Measurements from ENCODE around the gene SETBP1.

The SETBP1 gene

DNA sequence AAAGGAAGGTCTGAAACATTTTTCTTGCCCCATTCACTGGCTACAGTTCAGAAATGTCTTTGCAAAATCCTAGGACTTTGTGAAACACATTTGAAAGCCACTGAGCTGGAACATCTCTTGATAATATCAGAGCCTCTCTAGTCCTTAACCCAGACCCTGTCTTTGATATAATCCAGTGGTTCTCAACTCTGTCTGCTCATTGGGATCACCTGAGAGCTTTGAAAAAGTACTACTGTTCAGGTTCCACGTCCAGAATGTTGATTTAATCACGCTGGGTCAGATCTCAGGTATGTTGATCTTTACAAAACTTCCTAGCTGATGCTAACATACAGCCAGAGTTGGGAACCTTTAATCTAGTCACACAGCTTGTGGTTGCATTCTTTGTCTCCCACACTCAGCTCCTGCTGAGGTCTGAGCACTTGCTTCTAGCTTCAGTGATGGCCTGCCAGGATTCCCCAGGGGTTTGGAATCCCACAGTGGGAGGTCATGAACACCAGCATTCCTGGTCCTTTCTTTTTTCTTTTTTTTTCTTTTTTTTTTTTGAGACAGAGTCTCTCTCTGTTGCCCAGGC, 262.7 kb downstream of the SETBP1 start:
- DNase-seq (ENCODE audit: insufficient read length) (no peak), FAIRE-seq (peak; percentile 81)
- TF ChIP-seq POLR2A (IDR thresholded peaks at IDR 0.05; ENCODE audit: low read depth, low read length) = no peak
- no peak for TF ChIP-seq TAF1 (IDR thresholded peaks at IDR 0.05; ENCODE audit: borderline replicate concordance, low read depth, low read length)
- TF ChIP-seq POLR2AphosphoS5 (IDR thresholded peaks at IDR 0.05; ENCODE audit: low read depth, low read length) = no peak

DNA sequence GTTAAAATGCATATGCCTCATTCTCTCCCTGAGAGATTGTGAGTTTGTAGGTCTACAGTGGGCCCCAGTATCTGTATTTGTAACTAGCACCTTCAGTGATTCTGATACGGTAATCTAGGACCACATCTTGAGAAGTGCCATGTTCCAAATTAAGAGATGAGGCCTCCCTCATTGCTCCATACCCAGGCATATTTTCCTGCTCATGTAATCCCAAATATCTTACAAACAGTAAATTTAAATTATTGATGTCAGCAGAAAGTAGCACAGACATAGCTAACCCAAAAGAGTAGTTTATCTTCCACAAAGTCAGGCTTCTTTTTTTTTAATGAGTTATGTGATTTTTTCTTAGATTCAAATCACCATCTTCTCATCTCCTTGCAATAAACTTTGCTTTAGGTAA, 263.8 kb downstream of the SETBP1 start:
- no peak for FAIRE-seq
- DNase-seq (ENCODE audit: insufficient read length) = no peak
- TF ChIP-seq POLR2AphosphoS5 (IDR thresholded peaks at IDR 0.05; ENCODE audit: low read depth, low read length) (no peak), TAF1 (IDR thresholded peaks at IDR 0.05; ENCODE audit: borderline replicate concordance, low read depth, low read length) (no peak), POLR2A (IDR thresholded peaks at IDR 0.05; ENCODE audit: low read depth, low read length) (no peak)

DNA sequence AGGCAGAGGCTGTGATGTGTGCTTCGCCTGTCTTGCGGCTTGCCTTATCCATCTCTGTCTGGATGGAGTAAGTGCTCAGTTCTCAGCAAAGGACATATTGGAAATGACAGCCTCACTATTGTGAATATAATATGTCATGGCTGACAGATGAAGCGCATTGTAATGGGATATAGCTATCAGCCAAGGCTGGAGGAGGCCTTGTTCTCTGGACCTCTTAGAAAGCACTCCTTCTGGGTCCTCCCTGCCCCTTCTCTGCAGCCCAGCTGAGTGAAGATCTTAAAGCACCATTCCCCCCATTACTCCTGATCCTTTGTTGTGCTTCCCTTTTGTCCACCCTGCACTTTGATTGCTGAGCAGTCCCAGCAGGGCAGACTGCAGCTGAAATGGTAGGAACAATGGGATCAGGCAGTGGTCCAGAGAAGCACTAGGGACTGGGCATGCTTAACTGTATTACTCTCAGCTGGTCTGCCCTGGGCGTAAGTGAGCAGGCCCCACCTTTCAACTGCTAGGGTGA, 265.3 kb downstream of the SETBP1 start:
- no peak for TF ChIP-seq TAF1 (IDR thresholded peaks at IDR 0.05; ENCODE audit: borderline replicate concordance, low read depth, low read length)
- no peak for TF ChIP-seq POLR2AphosphoS5 (IDR thresholded peaks at IDR 0.05; ENCODE audit: low read depth, low read length)
- TF ChIP-seq POLR2A (IDR thresholded peaks at IDR 0.05; ENCODE audit: low read depth, low read length) = no peak
- FAIRE-seq (no peak), DNase-seq (ENCODE audit: insufficient read length) (no peak)

DNA sequence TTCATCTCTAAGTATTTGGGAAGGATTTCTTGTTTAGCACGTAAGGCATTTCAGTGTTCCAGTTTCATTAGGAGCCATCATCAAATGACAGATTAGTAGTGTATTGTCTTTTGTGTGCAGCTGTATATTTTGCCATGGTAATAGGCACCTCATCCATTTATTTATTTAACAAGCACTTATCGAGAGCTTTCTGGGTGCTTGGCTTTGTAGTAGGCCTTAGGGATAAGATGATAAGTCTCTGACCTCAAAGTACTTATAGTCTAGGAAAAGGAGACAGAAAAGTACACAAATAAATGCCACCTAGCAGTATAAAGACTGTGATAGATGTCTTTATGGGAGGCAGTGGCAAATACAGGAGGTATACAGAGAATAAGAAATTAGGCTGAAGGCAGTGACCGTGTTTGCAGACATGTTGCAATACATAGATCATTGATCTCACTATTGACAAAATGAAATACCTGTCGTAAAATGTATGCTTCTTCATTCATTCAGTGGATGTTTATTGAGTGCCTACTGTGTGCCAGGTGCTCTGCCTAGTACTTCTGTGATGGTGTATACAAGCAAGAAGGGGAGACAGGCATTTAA, 265.9 kb downstream of the SETBP1 start:
- no peak for FAIRE-seq

DNA sequence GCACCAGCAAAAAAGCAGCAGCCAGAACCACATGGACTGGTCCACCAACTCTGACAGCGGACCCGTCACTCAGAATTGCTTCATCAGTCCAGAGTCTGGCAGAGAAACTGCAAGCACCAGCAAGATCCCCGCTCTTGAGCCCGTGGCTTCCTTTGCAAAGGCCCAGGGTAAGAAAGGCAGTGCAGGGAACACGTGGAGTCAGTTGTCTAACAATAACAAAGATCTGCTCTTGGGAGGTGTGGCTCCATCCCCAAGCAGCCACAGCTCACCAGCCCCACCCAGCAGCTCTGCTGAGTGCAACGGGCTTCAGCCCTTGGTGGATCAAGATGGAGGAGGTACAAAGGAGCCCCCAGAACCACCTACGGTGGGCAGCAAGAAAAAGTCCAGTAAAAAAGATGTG, 269.3 kb downstream of the SETBP1 start:
- DNase-seq (ENCODE audit: insufficient read length) (no peak), FAIRE-seq (no peak)
- no peak for TF ChIP-seq POLR2A (IDR thresholded peaks at IDR 0.05; ENCODE audit: low read depth, low read length)
- TF ChIP-seq POLR2AphosphoS5 (IDR thresholded peaks at IDR 0.05; ENCODE audit: low read depth, low read length) = no peak
- TF ChIP-seq TAF1 (IDR thresholded peaks at IDR 0.05; ENCODE audit: borderline replicate concordance, low read depth, low read length) = no peak

More for the DNA sequence above, 265.9 kb downstream of the SETBP1 start:
- TF ChIP-seq POLR2AphosphoS5 (IDR thresholded peaks at IDR 0.05; ENCODE audit: low read depth, low read length) = no peak
- DNase-seq (ENCODE audit: insufficient read length) = no peak

DNA sequence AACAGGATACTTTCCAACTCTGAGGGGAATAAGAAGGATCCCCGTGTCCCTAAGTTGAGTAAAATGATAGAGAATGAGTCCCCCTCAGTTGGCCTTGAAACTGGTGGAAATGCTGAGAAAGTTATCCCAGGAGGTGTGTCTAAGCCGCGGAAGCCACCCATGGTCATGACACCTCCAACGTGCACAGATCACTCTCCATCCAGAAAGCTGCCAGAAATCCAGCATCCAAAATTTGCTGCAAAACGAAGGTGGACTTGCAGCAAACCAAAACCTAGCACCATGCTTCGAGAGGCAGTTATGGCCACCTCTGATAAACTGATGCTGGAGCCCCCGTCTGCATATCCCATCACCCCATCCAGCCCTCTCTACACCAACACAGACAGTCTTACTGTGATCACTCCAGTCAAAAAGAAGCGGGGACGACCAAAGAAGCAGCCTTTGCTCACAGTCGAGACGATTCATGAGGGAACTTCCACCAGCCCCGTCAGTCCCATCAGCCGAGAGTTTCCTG, 270.1 kb downstream of the SETBP1 start:
- no peak for TF ChIP-seq POLR2AphosphoS5 (IDR thresholded peaks at IDR 0.05; ENCODE audit: low read depth, low read length)
- TF ChIP-seq TAF1 (IDR thresholded peaks at IDR 0.05; ENCODE audit: borderline replicate concordance, low read depth, low read length) = no peak
- TF ChIP-seq POLR2A (IDR thresholded peaks at IDR 0.05; ENCODE audit: low read depth, low read length) = no peak
- no peak for FAIRE-seq
- no peak for DNase-seq (ENCODE audit: insufficient read length)

DNA sequence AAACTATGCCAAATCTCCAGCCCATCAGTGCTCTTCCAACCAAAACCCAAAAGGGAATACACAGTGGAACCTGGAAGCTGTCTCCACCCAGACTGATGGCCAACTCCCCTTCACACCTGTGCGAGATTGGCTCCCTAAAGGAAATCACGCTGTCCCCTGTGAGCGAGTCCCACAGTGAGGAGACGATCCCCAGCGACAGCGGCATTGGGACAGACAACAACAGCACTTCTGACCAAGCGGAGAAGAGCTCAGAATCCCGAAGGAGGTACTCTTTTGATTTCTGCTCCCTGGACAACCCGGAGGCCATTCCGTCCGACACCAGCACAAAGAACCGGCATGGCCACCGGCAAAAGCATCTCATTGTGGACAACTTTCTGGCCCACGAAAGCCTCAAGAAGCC, 271.1 kb downstream of the SETBP1 start:
- FAIRE-seq (no peak), DNase-seq (ENCODE audit: insufficient read length) (no peak)
- TF ChIP-seq POLR2AphosphoS5 (IDR thresholded peaks at IDR 0.05; ENCODE audit: low read depth, low read length) (no peak), POLR2A (IDR thresholded peaks at IDR 0.05; ENCODE audit: low read depth, low read length) (no peak), TAF1 (IDR thresholded peaks at IDR 0.05; ENCODE audit: borderline replicate concordance, low read depth, low read length) (no peak)

DNA sequence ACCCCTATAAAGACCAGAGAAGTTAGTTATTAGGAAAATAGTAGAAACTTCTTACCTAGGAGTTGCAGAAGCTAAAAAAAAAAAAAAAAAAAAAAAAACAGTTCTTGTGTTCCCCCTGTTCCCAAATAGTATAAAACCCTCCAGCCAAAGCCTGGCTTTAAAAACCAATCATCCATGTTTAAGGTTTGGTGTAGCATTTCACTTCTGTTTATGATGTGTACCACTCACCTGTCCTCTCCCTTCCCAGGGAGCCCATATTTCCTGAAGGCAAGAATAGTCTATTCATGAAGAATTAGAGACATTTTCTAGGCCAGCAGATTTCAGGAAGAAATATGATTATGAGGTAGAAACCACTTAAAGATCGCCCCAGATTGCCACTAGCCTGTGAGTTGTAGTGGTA, 273.6 kb downstream of the SETBP1 start:
- FAIRE-seq (no peak), DNase-seq (ENCODE audit: insufficient read length) (no peak)
- TF ChIP-seq POLR2AphosphoS5 (IDR thresholded peaks at IDR 0.05; ENCODE audit: low read depth, low read length) = no peak
- TF ChIP-seq POLR2A (IDR thresholded peaks at IDR 0.05; ENCODE audit: low read depth, low read length) = no peak
- TF ChIP-seq TAF1 (IDR thresholded peaks at IDR 0.05; ENCODE audit: borderline replicate concordance, low read depth, low read length) = no peak

DNA sequence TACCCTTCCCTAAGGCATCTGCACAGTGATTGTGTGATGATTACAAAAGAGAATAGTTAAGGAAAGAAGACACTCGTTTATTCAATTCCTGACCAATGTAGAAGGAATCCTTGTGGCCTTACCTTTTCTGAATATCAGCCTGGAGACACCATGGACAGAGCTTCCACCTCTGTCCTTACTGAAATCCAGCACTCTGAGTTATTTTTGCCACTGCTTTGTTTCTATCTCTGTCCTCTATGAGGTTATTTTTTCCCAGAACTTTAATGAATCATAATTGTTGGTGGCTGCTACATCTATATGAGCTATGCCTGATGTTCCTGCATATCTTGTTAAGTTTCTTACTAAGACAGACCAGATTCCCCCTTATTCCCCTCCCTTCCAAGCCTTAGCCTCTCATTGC, 275.1 kb downstream of the SETBP1 start:
- no peak for DNase-seq (ENCODE audit: insufficient read length)
- no peak for FAIRE-seq
- no peak for TF ChIP-seq POLR2AphosphoS5 (IDR thresholded peaks at IDR 0.05; ENCODE audit: low read depth, low read length)
- no peak for TF ChIP-seq TAF1 (IDR thresholded peaks at IDR 0.05; ENCODE audit: borderline replicate concordance, low read depth, low read length)
- no peak for TF ChIP-seq POLR2A (IDR thresholded peaks at IDR 0.05; ENCODE audit: low read depth, low read length)

DNA sequence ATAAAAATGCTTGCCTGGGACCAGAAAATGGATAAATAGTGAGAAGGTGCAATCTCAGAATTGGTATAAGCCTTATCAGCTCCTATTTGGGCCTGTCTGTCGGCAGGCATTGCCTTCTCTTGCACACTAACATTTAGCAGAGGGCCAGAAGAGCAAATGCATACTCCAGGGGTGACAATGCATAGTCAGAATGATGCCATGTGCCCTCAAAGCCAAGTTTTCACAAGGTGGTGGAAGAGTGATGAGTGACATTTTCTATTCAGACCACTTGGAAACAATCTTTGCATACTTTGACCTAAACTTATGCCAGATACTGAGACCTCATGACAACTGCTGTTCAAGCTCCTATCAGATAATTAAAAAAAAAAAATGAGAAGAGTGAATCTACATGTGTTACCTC, 276.3 kb downstream of the SETBP1 start:
- no peak for DNase-seq (ENCODE audit: insufficient read length)
- no peak for TF ChIP-seq TAF1 (IDR thresholded peaks at IDR 0.05; ENCODE audit: borderline replicate concordance, low read depth, low read length)
- TF ChIP-seq POLR2A (IDR thresholded peaks at IDR 0.05; ENCODE audit: low read depth, low read length) = no peak
- no peak for TF ChIP-seq POLR2AphosphoS5 (IDR thresholded peaks at IDR 0.05; ENCODE audit: low read depth, low read length)
- no peak for FAIRE-seq

DNA sequence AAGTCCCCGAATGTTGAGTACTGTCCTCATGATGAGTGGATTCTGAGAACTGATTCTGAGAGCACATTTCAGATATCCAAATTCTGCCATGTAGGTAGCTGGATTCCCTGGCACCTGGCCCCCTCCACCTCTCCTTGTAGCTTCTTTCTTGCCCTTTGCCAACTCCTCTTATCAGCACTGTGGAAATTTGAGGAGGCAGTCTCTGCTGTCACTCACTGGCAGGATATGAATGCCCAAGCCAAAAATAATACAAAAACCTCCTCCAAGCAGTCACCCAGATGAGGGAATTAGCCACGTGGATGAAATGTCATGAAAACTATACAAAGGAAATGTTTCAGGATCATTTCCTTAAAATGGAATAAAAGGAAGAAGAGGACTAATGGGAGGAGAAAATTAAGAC, 276.8 kb downstream of the SETBP1 start:
- no peak for FAIRE-seq
- TF ChIP-seq POLR2A (IDR thresholded peaks at IDR 0.05; ENCODE audit: low read depth, low read length) (no peak), TAF1 (IDR thresholded peaks at IDR 0.05; ENCODE audit: borderline replicate concordance, low read depth, low read length) (no peak), POLR2AphosphoS5 (IDR thresholded peaks at IDR 0.05; ENCODE audit: low read depth, low read length) (no peak)
- no peak for DNase-seq (ENCODE audit: insufficient read length)

DNA sequence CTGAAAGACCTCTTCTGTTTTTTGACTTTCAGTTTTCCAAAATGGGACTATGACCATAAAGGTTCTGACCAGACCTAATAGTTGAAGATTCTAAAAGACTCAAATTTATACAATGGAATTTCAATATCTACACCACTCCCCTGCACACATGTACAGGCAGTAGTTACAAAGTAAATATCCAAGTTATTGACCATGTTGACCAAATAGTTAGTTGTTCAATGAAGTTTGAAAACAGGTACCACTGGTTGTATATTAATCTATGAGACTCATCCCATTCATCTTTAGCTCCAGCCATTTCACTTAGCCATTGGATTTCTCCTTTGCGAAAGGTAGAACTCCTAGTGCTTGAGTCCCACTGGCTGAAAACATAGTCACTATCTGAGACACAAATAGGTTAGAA, 277.4 kb downstream of the SETBP1 start:
- DNase-seq (ENCODE audit: insufficient read length) (no peak), FAIRE-seq (no peak)
- TF ChIP-seq TAF1 (IDR thresholded peaks at IDR 0.05; ENCODE audit: borderline replicate concordance, low read depth, low read length) = no peak
- no peak for TF ChIP-seq POLR2A (IDR thresholded peaks at IDR 0.05; ENCODE audit: low read depth, low read length)
- no peak for TF ChIP-seq POLR2AphosphoS5 (IDR thresholded peaks at IDR 0.05; ENCODE audit: low read depth, low read length)
